OCI-LY7 (cell line): ENCODE results near the gene UGT1A3. TPM values are rescaled to one million over a fixed set of nuclear protein-coding genes. Genes with fewer than 3 reads are reported as not detected.

Experiments
- BruUV-seq: library from RNA; stranded (reverse); fragments of 400-500 nt; replicated peaks from 2 replicates; lab custom pipeline; 2021; lab: Mats Ljungman, UMichigan
- CTCF ChIA-PET: fragments of 300-600 bp; sonication (Branson Sonifier 250); formaldehyde crosslinking; loops from one replicate; lab custom pipeline; 2022; ENCODE audit warnings: antibody characterized with exemption; ENCODE audit not compliant: unreplicated experiment; lab: Charles Lee
- POLR2A ChIA-PET: fragments of 300-600 bp; sonication (Branson Sonifier 250); formaldehyde crosslinking; loops from one replicate; lab custom pipeline; 2022; ENCODE audit warnings: antibody characterized with exemption; lab: Charles Lee
- DNase-seq: peaks from one replicate; pipeline ENCODE4 v3.0.0-alpha.2; 2015; ENCODE audit warnings: low spot score
- H2AFZ ChIP-seq: fragments of 200-600 bp; sonication (generic), shearing (Covaris generic); 2 replicates; pipeline ENCODE4 v1.6.1; 2014; ENCODE audit warnings: mild to moderate bottlenecking, antibody characterized with exemption, low read length, moderate library complexity
- H3K27ac ChIP-seq: fragments of 200-600 bp; sonication (generic); 2 replicates; pipeline ENCODE4 v1.5.1; 2014; ENCODE audit warnings: mixed run types, low read depth, mild to moderate bottlenecking, moderate library complexity, low read length, inconsistent platforms; ENCODE audit not compliant: poor library complexity, severe bottlenecking
- H3K36me3 ChIP-seq: fragments of 200-600 bp; sonication (generic); 2 replicates; pipeline ENCODE4 v1.6.1; 2014; ENCODE audit warnings: mild to moderate bottlenecking, antibody characterized with exemption, low read length, moderate library complexity, mixed read lengths; ENCODE audit not compliant: insufficient read depth
- H3K4me1 ChIP-seq: fragments of 200-600 bp; sonication (generic); 2 replicates; pipeline ENCODE4 v1.5.1; 2014; ENCODE audit warnings: mild to moderate bottlenecking, low read length; ENCODE audit not compliant: insufficient read depth, poor library complexity, severe bottlenecking
- H3K4me2 ChIP-seq: fragments of 200-600 bp; sonication (generic); 2 replicates; pipeline ENCODE4 v1.6.1; 2014; ENCODE audit warnings: mild to moderate bottlenecking, low read length
- H3K4me3 ChIP-seq: fragments of 200-600 bp; sonication (generic); 2 replicates; pipeline ENCODE4 v1.5.1; 2014; ENCODE audit warnings: mild to moderate bottlenecking, low read depth, low read length; ENCODE audit not compliant: poor library complexity, severe bottlenecking
- H3K79me2 ChIP-seq: fragments of 200-600 bp; sonication (generic); 2 replicates; pipeline ENCODE4 v1.6.1; 2016; ENCODE audit warnings: low read depth, mild to moderate bottlenecking, low read length, moderate library complexity, mixed read lengths; ENCODE audit not compliant: insufficient read depth
- H3K9me2 ChIP-seq: fragments of 200-600 bp; sonication (generic); 2 replicates; pipeline ENCODE4 v1.6.1; 2016; ENCODE audit warnings: mild to moderate bottlenecking, low read length, mixed read lengths; ENCODE audit not compliant: insufficient read depth
- H3K9me3 ChIP-seq: fragments of 200-600 bp; sonication (generic); 2 replicates; pipeline ENCODE4 v1.6.1; 2014; ENCODE audit warnings: mild to moderate bottlenecking, mixed run types, low read length, mixed read lengths
- H4K20me1 ChIP-seq: fragments of 200-600 bp; sonication (generic); 2 replicates; pipeline ENCODE4 v1.6.1; 2014; ENCODE audit warnings: mild to moderate bottlenecking, antibody characterized with exemption, low read length, moderate library complexity, mixed read lengths; ENCODE audit not compliant: insufficient read depth
- CTCF ChIP-seq: fragments of 200-600 bp; sonication (generic); conservative IDR thresholded peaks from 2 replicates; pipeline ENCODE4 v1.5.1; 2014; ENCODE audit warnings: mild to moderate bottlenecking, antibody characterized with exemption, low read length, moderate library complexity, mixed read lengths
- EZH2phosphoT487 ChIP-seq: fragments of 200-600 bp; sonication (generic); IDR thresholded peaks from 2 replicates; pipeline ENCODE4 v1.6.1; 2018; ENCODE audit warnings: low read depth, borderline replicate concordance, mild to moderate bottlenecking, mixed run types, antibody characterized with exemption, low read length, moderate library complexity, mixed read lengths
- intact Hi-C: fragments of 100-400 bp; cut with micrococcal nuclease; formaldehyde crosslinking; loops from one replicate; pipeline ENCODE4 v1.10.0; 2022; ENCODE audit not compliant: unreplicated experiment
- total RNA-seq, 2 experiments: library from RNA; depleted of rRNA in 1 of 2; stranded (reverse); fragments of >200 nt in 1 of 2; shearing (Covaris generic) in 1 of 2; gene quantifications; 2 replicates each; pipeline ENCODE4 v1.2.3, GENCODE V29; 2014 to 2022

The UGT1A3 gene
- total RNA-seq, 2 experiments from 2014 or later = not detected

- Histone ChIP-seq H2AFZ (no peak overlapping the region), H3K4me2 (no peak overlapping the region), H3K36me3 (no peaks in the 10 kb centered on the region), H3K4me1 (no peaks in the 10 kb centered on the region), H3K9me2 (no peaks in the 10 kb centered on the region), H3K9me3 (no peaks in the 10 kb centered on the region), H3K79me2 (no peaks in the 10 kb centered on the region), H4K20me1 (no peaks in the 10 kb centered on the region), H3K4me3 (no peak overlapping the region), H3K27ac (no peak overlapping the region)
- ChIA-PET CTCF (no interaction called here), POLR2A (no interaction called here)
- intact Hi-C loops = no loop called here
- no TSS peak for BruUV-seq
- no peak for DNase-seq
- TF ChIP-seq CTCF (no peak), EZH2phosphoT487 (no peak)
These were observed 79.4 kb downstream of the UGT1A3 start for GRCh38 chr2:233807966-233808935.

GRCh38 chr2:233810385-233810784 lies 81.5 kb downstream of the UGT1A3 start:
- DNase-seq = no peak
- TF ChIP-seq CTCF = no peak
- no peak for TF ChIP-seq EZH2phosphoT487
- no peaks in the 10 kb centered on the region for H3K9me2 ChIP-seq
- H4K20me1 ChIP-seq = no peaks in the 10 kb centered on the region
- H3K4me1 ChIP-seq = no peaks in the 10 kb centered on the region
- CTCF ChIA-PET = no interaction called here
- no peak overlapping the region for H3K4me3 ChIP-seq
- POLR2A ChIA-PET = no interaction called here
- no peaks in the 10 kb centered on the region for H3K9me3 ChIP-seq
- H3K4me2 ChIP-seq = no peak overlapping the region
- no peaks in the 10 kb centered on the region for H3K79me2 ChIP-seq
- H3K36me3 ChIP-seq = no peaks in the 10 kb centered on the region
- BruUV-seq = no TSS peak
- no peak overlapping the region for H2AFZ ChIP-seq
- intact Hi-C loops = no loop called here
- no peak overlapping the region for H3K27ac ChIP-seq

GRCh38 chr2:233811087-233811486 lies 82.2 kb downstream of the UGT1A3 start:
- no peaks in the 10 kb centered on the region for H3K9me3 ChIP-seq
- H3K36me3 ChIP-seq = no peaks in the 10 kb centered on the region
- no peak overlapping the region for H2AFZ ChIP-seq
- H3K4me3 ChIP-seq = no peak overlapping the region
- intact Hi-C loops = no loop called here
- H3K4me1 ChIP-seq = no peaks in the 10 kb centered on the region
- H3K9me2 ChIP-seq = no peaks in the 10 kb centered on the region
- H4K20me1 ChIP-seq = no peaks in the 10 kb centered on the region
- DNase-seq = no peak
- TF ChIP-seq CTCF = no peak
- no peak for TF ChIP-seq EZH2phosphoT487
- no peaks in the 10 kb centered on the region for H3K79me2 ChIP-seq
- H3K4me2 ChIP-seq = no peak overlapping the region
- H3K27ac ChIP-seq = no peak overlapping the region
- CTCF ChIA-PET = no interaction called here
- no TSS peak for BruUV-seq
- POLR2A ChIA-PET = interaction anchor here (0.6 kb wide), 1 partner anchor 616 kb away, joined by 7 read pairs; no protein-coding TSS in a partner anchor
